HEK293 (cell line): ENCODE results near the gene SRRM2.
A peak's percentile ranks its signal among the peaks of the same experiment; 100 is the strongest.

Experiments used
- ATF2 ChIP-seq: fragments of 450-650 bp; formaldehyde crosslinking; IDR thresholded peaks from 2 replicates; pipeline ENCODE4 v1.5.1; 2016; ENCODE audit warnings: missing biosample characterization, missing genetic modification characterization, low read depth
- BCL11A ChIP-seq: fragments of 450-650 bp; formaldehyde crosslinking; IDR thresholded peaks from 2 replicates; pipeline ENCODE4 v1.5.1; 2016; ENCODE audit warnings: low read depth, missing biosample characterization, missing genetic modification characterization
- CTCF ChIP-seq: fragments of 450-650 bp; formaldehyde crosslinking; IDR thresholded peaks from 2 replicates; pipeline ENCODE4 v1.5.1; 2016; ENCODE audit warnings: missing biosample characterization, missing genetic modification characterization
- EGR2 ChIP-seq: fragments of 450-650 bp; formaldehyde crosslinking; IDR thresholded peaks from 2 replicates; pipeline ENCODE4 v1.5.1; 2016; ENCODE audit warnings: low read depth, missing biosample characterization, missing genetic modification characterization
- FEZF1 ChIP-seq: fragments of 450-650 bp; formaldehyde crosslinking; IDR thresholded peaks from 2 replicates; pipeline ENCODE4 v1.5.1; 2016; ENCODE audit warnings: missing biosample characterization, missing genetic modification characterization
- KLF7 ChIP-seq: fragments of 450-650 bp; formaldehyde crosslinking; IDR thresholded peaks from 2 replicates; pipeline ENCODE4 v1.5.1; 2016; ENCODE audit warnings: missing biosample characterization, missing genetic modification characterization, borderline replicate concordance
- KLF9 ChIP-seq: fragments of 450-650 bp; formaldehyde crosslinking; IDR thresholded peaks from 2 replicates; pipeline ENCODE4 v1.5.1; 2016; ENCODE audit warnings: missing biosample characterization, missing genetic modification characterization, low read depth
- MYNN ChIP-seq: fragments of 450-650 bp; formaldehyde crosslinking; IDR thresholded peaks from 2 replicates; pipeline ENCODE4 v1.5.1; 2016; ENCODE audit warnings: missing biosample characterization, missing genetic modification characterization, borderline replicate concordance
- PRDM1 ChIP-seq: fragments of 450-650 bp; formaldehyde crosslinking; IDR thresholded peaks from 2 replicates; pipeline ENCODE4; 2016; ENCODE audit warnings: missing biosample characterization, missing genetic modification characterization
- PRDM4 ChIP-seq: fragments of 450-650 bp; formaldehyde crosslinking; IDR thresholded peaks from 2 replicates; pipeline ENCODE4 v1.5.1; 2017; ENCODE audit warnings: missing biosample characterization, missing genetic modification characterization
- ZBTB26 ChIP-seq: fragments of 450-650 bp; formaldehyde crosslinking; optimal IDR thresholded peaks from 2 replicates; pipeline ENCODE3; 2016; ENCODE audit warnings: missing biosample characterization, mild to moderate bottlenecking, missing genetic modification characterization
- ZBTB7A ChIP-seq: fragments of 450-650 bp; formaldehyde crosslinking; IDR thresholded peaks from 2 replicates; pipeline ENCODE4 v1.5.1; 2016; ENCODE audit warnings: low read depth, missing biosample characterization, missing genetic modification characterization
- ZNF132 ChIP-seq: fragments of 450-650 bp; formaldehyde crosslinking; IDR thresholded peaks from 2 replicates; pipeline ENCODE4 v1.5.1; 2017; ENCODE audit warnings: missing biosample characterization, missing genetic modification characterization, borderline replicate concordance
- ZNF138 ChIP-seq: fragments of 450-650 bp; formaldehyde crosslinking; IDR thresholded peaks from 2 replicates; pipeline ENCODE4 v1.5.1; 2016; ENCODE audit warnings: missing biosample characterization, missing genetic modification characterization, borderline replicate concordance
- ZNF184 ChIP-seq: fragments of 450-650 bp; IDR thresholded peaks from 2 replicates; pipeline ENCODE4 v1.5.1; 2018; ENCODE audit warnings: missing biosample characterization, mild to moderate bottlenecking, missing genetic modification characterization
- ZNF311 ChIP-seq: fragments of 450-650 bp; formaldehyde crosslinking; IDR thresholded peaks from 2 replicates; pipeline ENCODE4 v1.5.1; 2017; ENCODE audit warnings: missing biosample characterization, missing genetic modification characterization, borderline replicate concordance
- ZNF324 ChIP-seq: fragments of 450-650 bp; formaldehyde crosslinking; IDR thresholded peaks from 2 replicates; pipeline ENCODE4 v1.5.1; 2016; ENCODE audit warnings: missing biosample characterization, missing genetic modification characterization
- ZNF335 ChIP-seq: fragments of 450-650 bp; formaldehyde crosslinking; conservative IDR thresholded peaks from 2 replicates; pipeline ENCODE4 v1.5.1; 2016; ENCODE audit warnings: missing biosample characterization, missing genetic modification characterization
- ZNF398 ChIP-seq: fragments of 450-650 bp; formaldehyde crosslinking; IDR thresholded peaks from 2 replicates; pipeline ENCODE4 v1.5.1; 2017; ENCODE audit warnings: missing biosample characterization, missing genetic modification characterization
- ZNF501 ChIP-seq: fragments of 450-650 bp; formaldehyde crosslinking; IDR thresholded peaks from 2 replicates; pipeline ENCODE4 v1.5.1; 2016; ENCODE audit warnings: missing biosample characterization, missing genetic modification characterization
- ZNF529 ChIP-seq: fragments of 450-650 bp; formaldehyde crosslinking; IDR thresholded peaks from 2 replicates; pipeline ENCODE4 v1.5.1; 2017; ENCODE audit warnings: missing genetic modification characterization, missing biosample characterization; ENCODE audit not compliant: insufficient replicate concordance
- ZNF530 ChIP-seq: fragments of 450-650 bp; formaldehyde crosslinking; IDR thresholded peaks from 2 replicates; pipeline ENCODE4 v1.5.1; 2016; ENCODE audit warnings: low read depth, missing biosample characterization, missing genetic modification characterization
- ZNF571 ChIP-seq: fragments of 450-650 bp; formaldehyde crosslinking; IDR thresholded peaks from 2 replicates; pipeline ENCODE4 v1.5.0; 2017; ENCODE audit warnings: missing biosample characterization, missing genetic modification characterization
- ZNF621 ChIP-seq: fragments of 450-650 bp; formaldehyde crosslinking; IDR thresholded peaks from 2 replicates; pipeline ENCODE4 v1.5.1; 2017; ENCODE audit warnings: missing biosample characterization, missing genetic modification characterization
- ZNF830 ChIP-seq: fragments of 450-650 bp; IDR thresholded peaks from 2 replicates; pipeline ENCODE4 v1.5.0; 2018; ENCODE audit warnings: missing biosample characterization, missing genetic modification characterization, low read depth, mild to moderate bottlenecking, moderate library complexity
- ZNF837 ChIP-seq: fragments of 450-650 bp; formaldehyde crosslinking; IDR thresholded peaks from 2 replicates; pipeline ENCODE4 v1.5.1; 2016; ENCODE audit warnings: missing biosample characterization, missing genetic modification characterization
- TF ChIP-seq, protein P1 (sequence below): fragments of 450-650 bp; IDR thresholded peaks from 2 replicates; pipeline ENCODE4 v1.5.1; 2018; ENCODE audit warnings: missing biosample characterization, missing genetic modification characterization

The SRRM2 gene

GRCh38 chr16:2770057-2770951 is 17.9 kb downstream of the SRRM2 start (continued):
- peak; percentile 90 for TF ChIP-seq EGR2
- no peak for TF ChIP-seq ZNF324 (tag by site-specific recombination)
- 0 out of 2 replicates have a peak, but pooled peaks have one; percentile 28 for TF ChIP-seq KLF9 (tag by site-specific recombination)
- 0 out of 2 replicates have a peak, but pooled peaks have one; percentile 39 for TF ChIP-seq PRDM1 (tag by site-specific recombination)
- TF ChIP-seq KLF7 = no peak
- no peak for TF ChIP-seq ZNF501 (tag by site-specific recombination)
- TF ChIP-seq MYNN (tag by site-specific recombination) = no peak
- no peak for TF ChIP-seq PRDM4
- TF ChIP-seq ZNF530 (tag by site-specific recombination) = no peak
- TF ChIP-seq ZNF138 (tag by site-specific recombination) = no peak
- no peak for TF ChIP-seq FEZF1 (tag by site-specific recombination)
- no peak for TF ChIP-seq ZNF529
- TF ChIP-seq CTCF = peak; percentile 78
- peak; percentile 14 for TF ChIP-seq ZBTB26
- TF ChIP-seq ATF2 (tag by site-specific recombination) = no peak
- no peak for TF ChIP-seq ZNF830 (tag by site-specific recombination)
- TF ChIP-seq ZNF837 (tag by site-specific recombination) = no peak
- no peak for TF ChIP-seq ZNF621 (tag by site-specific recombination)
- TF ChIP-seq ZNF184 (tag by site-specific recombination) = no peak
- no peak for TF ChIP-seq ZNF571 (tag by site-specific recombination)
- TF ChIP-seq ZBTB7A = no peak
- no peak for TF ChIP-seq ZNF335
- TF ChIP-seq ZNF311 (tag by site-specific recombination) = no peak
- no peak for TF ChIP-seq ZNF132 (tag by site-specific recombination)
- no peak for TF ChIP-seq BCL11A
- no peak for TF ChIP-seq ZNF398 (tag by site-specific recombination)
- TF ChIP-seq, protein P1, sequence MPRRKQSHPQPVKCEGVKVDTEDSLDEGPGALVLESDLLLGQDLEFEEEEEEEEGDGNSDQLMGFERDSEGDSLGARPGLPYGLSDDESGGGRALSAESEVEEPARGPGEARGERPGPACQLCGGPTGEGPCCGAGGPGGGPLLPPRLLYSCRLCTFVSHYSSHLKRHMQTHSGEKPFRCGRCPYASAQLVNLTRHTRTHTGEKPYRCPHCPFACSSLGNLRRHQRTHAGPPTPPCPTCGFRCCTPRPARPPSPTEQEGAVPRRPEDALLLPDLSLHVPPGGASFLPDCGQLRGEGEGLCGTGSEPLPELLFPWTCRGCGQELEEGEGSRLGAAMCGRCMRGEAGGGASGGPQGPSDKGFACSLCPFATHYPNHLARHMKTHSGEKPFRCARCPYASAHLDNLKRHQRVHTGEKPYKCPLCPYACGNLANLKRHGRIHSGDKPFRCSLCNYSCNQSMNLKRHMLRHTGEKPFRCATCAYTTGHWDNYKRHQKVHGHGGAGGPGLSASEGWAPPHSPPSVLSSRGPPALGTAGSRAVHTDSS (tag by site-specific recombination) = no peak
